HEK293 (cell line): ENCODE data around the gene CDCA3.

Experiments used
- AEBP2 ChIP-seq: fragments of 450-650 bp; formaldehyde crosslinking; IDR thresholded peaks from 2 replicates; pipeline ENCODE4 v1.5.1; 2016; ENCODE audit warnings: missing biosample characterization, missing genetic modification characterization, borderline replicate concordance
- GLI4 ChIP-seq: fragments of 450-650 bp; formaldehyde crosslinking; IDR thresholded peaks from 2 replicates; pipeline ENCODE4 v1.5.1; 2016; ENCODE audit warnings: missing biosample characterization, missing genetic modification characterization
- GLIS2 ChIP-seq: fragments of 450-650 bp; formaldehyde crosslinking; IDR thresholded peaks from 2 replicates; pipeline ENCODE4 v1.5.1; 2016; ENCODE audit warnings: missing biosample characterization, missing genetic modification characterization
- HIC1 ChIP-seq: fragments of 450-650 bp; formaldehyde crosslinking; IDR thresholded peaks from 2 replicates; pipeline ENCODE4 v1.5.1; 2016; ENCODE audit warnings: missing biosample characterization, missing genetic modification characterization
- KLF16 ChIP-seq: fragments of 450-650 bp; formaldehyde crosslinking; IDR thresholded peaks from 2 replicates; pipeline ENCODE4 v1.5.1; 2017; ENCODE audit warnings: missing biosample characterization, missing genetic modification characterization
- OVOL3 ChIP-seq: fragments of 450-650 bp; formaldehyde crosslinking; IDR thresholded peaks from 2 replicates; pipeline ENCODE4 v1.5.1; 2016; ENCODE audit warnings: missing biosample characterization, missing genetic modification characterization
- PRDM6 ChIP-seq: fragments of 450-650 bp; formaldehyde crosslinking; IDR thresholded peaks from 2 replicates; pipeline ENCODE4 v1.5.1; 2017; ENCODE audit warnings: missing biosample characterization, missing genetic modification characterization
- REST ChIP-seq: fragments of 450-650 bp; formaldehyde crosslinking; IDR thresholded peaks from 2 replicates; pipeline ENCODE4 v1.5.1; 2016; ENCODE audit warnings: missing biosample characterization, missing genetic modification characterization
- ZBTB10 ChIP-seq: fragments of 450-650 bp; formaldehyde crosslinking; IDR thresholded peaks from 2 replicates; pipeline ENCODE4 v1.5.1; 2016; ENCODE audit warnings: missing biosample characterization, missing genetic modification characterization
- ZFP3 ChIP-seq: fragments of 450-650 bp; formaldehyde crosslinking; IDR thresholded peaks from 2 replicates; pipeline ENCODE4 v1.5.1; 2016; ENCODE audit warnings: low read depth, missing biosample characterization, missing genetic modification characterization
- ZIC2 ChIP-seq: fragments of 450-650 bp; formaldehyde crosslinking; IDR thresholded peaks from 2 replicates; pipeline ENCODE4 v1.5.1; 2016; ENCODE audit warnings: missing biosample characterization, missing genetic modification characterization
- ZNF184 ChIP-seq: fragments of 450-650 bp; IDR thresholded peaks from 2 replicates; pipeline ENCODE4 v1.5.1; 2018; ENCODE audit warnings: missing biosample characterization, mild to moderate bottlenecking, missing genetic modification characterization
- ZNF223 ChIP-seq: fragments of 450-650 bp; formaldehyde crosslinking; IDR thresholded peaks from 2 replicates; pipeline ENCODE4 v1.5.1; 2016; ENCODE audit warnings: missing biosample characterization, missing genetic modification characterization
- ZNF362 ChIP-seq: fragments of 450-650 bp; formaldehyde crosslinking; IDR thresholded peaks from 2 replicates; pipeline ENCODE4 v1.5.1; 2016; ENCODE audit warnings: missing biosample characterization, missing genetic modification characterization
- ZNF394 ChIP-seq: fragments of 450-650 bp; formaldehyde crosslinking; IDR thresholded peaks from 2 replicates; pipeline ENCODE4 v1.5.1; 2016; ENCODE audit warnings: missing biosample characterization, missing genetic modification characterization, mild to moderate bottlenecking, moderate library complexity, borderline replicate concordance
- ZNF398 ChIP-seq: fragments of 450-650 bp; formaldehyde crosslinking; IDR thresholded peaks from 2 replicates; pipeline ENCODE4 v1.5.1; 2017; ENCODE audit warnings: missing biosample characterization, missing genetic modification characterization
- ZNF571 ChIP-seq: fragments of 450-650 bp; formaldehyde crosslinking; IDR thresholded peaks from 2 replicates; pipeline ENCODE4 v1.5.0; 2017; ENCODE audit warnings: missing biosample characterization, missing genetic modification characterization
- ZNF621 ChIP-seq: fragments of 450-650 bp; formaldehyde crosslinking; IDR thresholded peaks from 2 replicates; pipeline ENCODE4 v1.5.1; 2017; ENCODE audit warnings: missing biosample characterization, missing genetic modification characterization
- ZNF658 ChIP-seq: fragments of 450-650 bp; formaldehyde crosslinking; IDR thresholded peaks from 2 replicates; pipeline ENCODE4; 2016; ENCODE audit warnings: missing biosample characterization, missing genetic modification characterization
- ZNF692 ChIP-seq: fragments of 450-650 bp; formaldehyde crosslinking; IDR thresholded peaks from 2 replicates; pipeline ENCODE4 v1.5.1; 2016; ENCODE audit warnings: missing biosample characterization, missing genetic modification characterization
- ZNF792 ChIP-seq: fragments of 450-650 bp; formaldehyde crosslinking; IDR thresholded peaks from 2 replicates; pipeline ENCODE4 v1.5.1; 2016; ENCODE audit warnings: missing biosample characterization, missing genetic modification characterization

Gene CDCA3

GRCh38 chr12:6821591-6822425 is 29.3 kb downstream of the CDCA3 start, which contains the start of gene GPR162 (continued):
- peak; percentile 72 for TF ChIP-seq ZBTB10
- TF ChIP-seq ZNF398 (tag by site-specific recombination) = peak; percentile 95
- no peak for TF ChIP-seq ZNF394 (tag by site-specific recombination)
- no peak for TF ChIP-seq ZNF223 (tag by site-specific recombination)
- no peak for TF ChIP-seq AEBP2 (tag by site-specific recombination)
- TF ChIP-seq ZNF362 (tag by site-specific recombination) = no peak
- TF ChIP-seq GLIS2 (tag by site-specific recombination) = peak; percentile 90
- TF ChIP-seq PRDM6 (tag by site-specific recombination) = no peak
- TF ChIP-seq ZIC2 (tag by site-specific recombination) = peak; percentile 92
- TF ChIP-seq OVOL3 (tag by site-specific recombination) = no peak
- no peak for TF ChIP-seq ZNF571 (tag by site-specific recombination)
- TF ChIP-seq GLI4 (tag by site-specific recombination) = no peak
- TF ChIP-seq ZNF658 (tag by site-specific recombination) = no peak
- no peak for TF ChIP-seq ZFP3 (tag by site-specific recombination)
- TF ChIP-seq ZNF692 (tag by site-specific recombination) = no peak
- TF ChIP-seq HIC1 = peak; percentile 12; the same call in 1 of the 2 replicates
- no peak for TF ChIP-seq KLF16
- TF ChIP-seq ZNF621 (tag by site-specific recombination) = no peak
- no peak for TF ChIP-seq ZNF184 (tag by site-specific recombination)
- TF ChIP-seq ZNF792 (tag by site-specific recombination) = no peak
- no peak for TF ChIP-seq REST (tag by site-specific recombination)
